HEK293 (cell line): ENCODE results near the gene RGR.

Source experiments
- CTCF ChIA-PET: fragments of 350-600 bp; formaldehyde crosslinking; extraction: SDS; loops from one replicate; lab custom pipeline; 2021; ENCODE audit warnings: antibody characterized with exemption; lab: Yijun Ruan, JAX
- POLR2A ChIA-PET: fragments of 300-600 bp; formaldehyde crosslinking; extraction: SDS; loops from one replicate; lab custom pipeline; 2020; ENCODE audit warnings: antibody characterized with exemption, inconsistent platforms; lab: Yijun Ruan, JAX
- H3K27ac ChIP-seq: fragments of 200-500 bp; sonication (Bioruptor generic); 2 replicates; pipeline ENCODE4 v1.5.1; 2014; ENCODE audit warnings: low read depth, low read length, control low read depth, inconsistent platforms; ENCODE audit errors: extremely low read depth
- H3K36me3 ChIP-seq, 2 experiments: fragments of 200-500 bp in 1 of 2; sonication (Bioruptor generic) in 1 of 2; 1 replicate in 1 of 2; 2 replicates in 1 of 2; pipeline ENCODE4 v1.5.1; 2014 to 2017; ENCODE audit warnings: inconsistent platforms in 2 of 2, low read length in 2 of 2; ENCODE audit not compliant: control insufficient read depth in 2 of 2, insufficient read depth in 1 of 2
- H3K4me1 ChIP-seq: fragments of 200-500 bp; sonication (Bioruptor generic); 2 replicates; pipeline ENCODE4 v1.5.1; 2014; ENCODE audit warnings: mild to moderate bottlenecking, low read length, inconsistent platforms; ENCODE audit not compliant: control insufficient read depth, insufficient read depth
- H3K4me3 ChIP-seq: 2 replicates; pipeline ENCODE4 v1.5.1; 2011; ENCODE audit warnings: low read depth, mild to moderate bottlenecking, control low read depth, low read length, moderate library complexity
- H3K9me3 ChIP-seq: fragments of 200-500 bp; sonication (Bioruptor generic); 2 replicates; pipeline ENCODE4 v1.5.1; 2014; ENCODE audit warnings: low read depth, low read length, inconsistent platforms; ENCODE audit not compliant: control insufficient read depth, insufficient read depth
- AEBP2 ChIP-seq: fragments of 450-650 bp; formaldehyde crosslinking; IDR thresholded peaks from 2 replicates; pipeline ENCODE4 v1.5.1; 2016; ENCODE audit warnings: missing biosample characterization, missing genetic modification characterization, borderline replicate concordance
- EGR2 ChIP-seq: fragments of 450-650 bp; formaldehyde crosslinking; IDR thresholded peaks from 2 replicates; pipeline ENCODE4 v1.5.1; 2016; ENCODE audit warnings: low read depth, missing biosample characterization, missing genetic modification characterization
- GLI4 ChIP-seq: fragments of 450-650 bp; formaldehyde crosslinking; IDR thresholded peaks from 2 replicates; pipeline ENCODE4 v1.5.1; 2016; ENCODE audit warnings: missing biosample characterization, missing genetic modification characterization
- GLIS2 ChIP-seq: fragments of 450-650 bp; formaldehyde crosslinking; IDR thresholded peaks from 2 replicates; pipeline ENCODE4 v1.5.1; 2016; ENCODE audit warnings: missing biosample characterization, missing genetic modification characterization
- HIC1 ChIP-seq: fragments of 450-650 bp; formaldehyde crosslinking; IDR thresholded peaks from 2 replicates; pipeline ENCODE4 v1.5.1; 2016; ENCODE audit warnings: missing biosample characterization, missing genetic modification characterization
- OVOL3 ChIP-seq: fragments of 450-650 bp; formaldehyde crosslinking; IDR thresholded peaks from 2 replicates; pipeline ENCODE4 v1.5.1; 2016; ENCODE audit warnings: missing biosample characterization, missing genetic modification characterization
- SP2 ChIP-seq: fragments of 450-650 bp; formaldehyde crosslinking; IDR thresholded peaks from 2 replicates; pipeline ENCODE4 v1.5.1; 2016; ENCODE audit warnings: missing biosample characterization, missing genetic modification characterization
- ZBTB11 ChIP-seq: fragments of 450-650 bp; formaldehyde crosslinking; conservative IDR thresholded peaks from 2 replicates; pipeline ENCODE4 v1.5.1; 2016; ENCODE audit warnings: low read depth, missing biosample characterization, missing genetic modification characterization
- ZBTB17 ChIP-seq: fragments of 450-650 bp; formaldehyde crosslinking; IDR thresholded peaks from 2 replicates; pipeline ENCODE4 v1.5.1; 2016; ENCODE audit warnings: missing biosample characterization, missing genetic modification characterization
- ZFP3 ChIP-seq: fragments of 450-650 bp; formaldehyde crosslinking; IDR thresholded peaks from 2 replicates; pipeline ENCODE4 v1.5.1; 2016; ENCODE audit warnings: low read depth, missing biosample characterization, missing genetic modification characterization
- ZNF10 ChIP-seq: fragments of 450-650 bp; formaldehyde crosslinking; IDR thresholded peaks from 2 replicates; pipeline ENCODE4 v1.5.1; 2017; ENCODE audit warnings: missing biosample characterization, missing genetic modification characterization
- ZNF26 ChIP-seq: fragments of 450-650 bp; formaldehyde crosslinking; IDR thresholded peaks from 2 replicates; pipeline ENCODE4 v1.5.1; 2016; ENCODE audit warnings: missing biosample characterization, missing genetic modification characterization
- ZNF423 ChIP-seq: fragments of 450-650 bp; formaldehyde crosslinking; IDR thresholded peaks from 2 replicates; pipeline ENCODE4 v1.5.1; 2016; ENCODE audit warnings: missing biosample characterization, missing genetic modification characterization
- ZNF600 ChIP-seq: fragments of 450-650 bp; formaldehyde crosslinking; IDR thresholded peaks from 2 replicates; pipeline ENCODE4 v1.5.1; 2016; ENCODE audit warnings: missing biosample characterization, missing genetic modification characterization
- ZNF658 ChIP-seq: fragments of 450-650 bp; formaldehyde crosslinking; IDR thresholded peaks from 2 replicates; pipeline ENCODE4; 2016; ENCODE audit warnings: missing biosample characterization, missing genetic modification characterization
- ZNF707 ChIP-seq: fragments of 450-650 bp; formaldehyde crosslinking; IDR thresholded peaks from 2 replicates; pipeline ENCODE4 v1.5.1; 2016; ENCODE audit warnings: missing biosample characterization, missing genetic modification characterization
- ZNF837 ChIP-seq: fragments of 450-650 bp; formaldehyde crosslinking; IDR thresholded peaks from 2 replicates; pipeline ENCODE4 v1.5.1; 2016; ENCODE audit warnings: missing biosample characterization, missing genetic modification characterization
- ZSCAN18 ChIP-seq: fragments of 450-650 bp; formaldehyde crosslinking; IDR thresholded peaks from 2 replicates; pipeline ENCODE4 v1.5.1; 2016; ENCODE audit warnings: missing biosample characterization, missing genetic modification characterization
- ZSCAN4 ChIP-seq: fragments of 450-650 bp; formaldehyde crosslinking; IDR thresholded peaks from 2 replicates; pipeline ENCODE4 v1.5.1; 2017; ENCODE audit warnings: missing biosample characterization, missing genetic modification characterization

The RGR gene

GRCh38 chr10:84201682-84202081 is 43.2 kb upstream of the RGR start:
- Histone ChIP-seq H3K9me3 (no peaks in the 10 kb centered on the region), H3K4me3 (no peak overlapping the region), H3K27ac (no peak overlapping the region), H3K4me1 (no peaks in the 10 kb centered on the region), H3K36me3 (no peaks in the 10 kb centered on the region)
- TF ChIP-seq SP2 (tag by site-specific recombination) (no peak), EGR2 (tag by site-specific recombination) (no peak), GLIS2 (tag by site-specific recombination) (no peak), OVOL3 (tag by site-specific recombination) (no peak), HIC1 (tag by site-specific recombination) (no peak), GLI4 (tag by site-specific recombination) (no peak), ZSCAN18 (tag by site-specific recombination) (no peak), ZNF707 (no peak), AEBP2 (tag by site-specific recombination) (no peak), ZBTB11 (tag by site-specific recombination) (no peak), ZSCAN4 (tag by site-specific recombination) (no peak), ZNF423 (tag by site-specific recombination) (no peak), ZNF600 (tag by site-specific recombination) (no peak), ZNF10 (tag by site-specific recombination) (no peak), ZNF837 (tag by site-specific recombination) (no peak), ZFP3 (tag by site-specific recombination) (no peak), ZBTB17 (tag by site-specific recombination) (no peak), ZNF26 (tag by site-specific recombination) (no peak), ZNF658 (no peak)
- TF ChIP-seq, all 188 proteins: peak for 0
- ChIA-PET CTCF (interaction anchor here (5.3 kb wide), 1 partner anchor 53 kb away, joined by 55 read pairs; no protein-coding TSS in a partner anchor), POLR2A (no interaction called here)
